ENCODE measurements around the gene COL21A1. TPM values are rescaled to one million over a fixed set of nuclear protein-coding genes. Genes with fewer than 3 reads are reported as not detected.

Gene COL21A1
- total and polyA plus RNA-seq, 2 of the 13 experiments (the other 11 are each of a cell fraction or from before 2014, with no cell fraction given), result 0.13 TPM; not detected in 1

DNA sequence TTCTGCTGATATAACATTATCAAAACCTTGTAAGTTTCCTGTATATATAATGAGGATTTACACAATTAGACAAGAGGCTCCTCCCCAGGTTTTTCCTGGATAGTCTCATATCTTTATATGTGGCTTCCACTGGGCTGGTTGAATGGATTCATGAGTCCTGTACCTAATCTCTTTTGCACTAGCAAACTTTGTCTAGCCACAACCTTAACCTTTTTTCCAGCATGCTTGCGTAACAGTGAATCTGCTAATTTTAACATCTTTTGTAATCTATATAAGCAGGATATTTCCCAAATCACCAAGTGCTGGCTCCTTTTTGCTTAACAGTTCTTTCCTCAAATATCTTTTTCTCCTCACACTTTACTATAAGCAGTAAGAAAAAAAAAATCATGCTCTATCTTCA lies 153.6 kb downstream of the COL21A1 start (continued):
- TF ChIP-seq ZNF354B (CRISPR knock-in tag; IDR thresholded peaks at IDR 0.05) (no peak), ARID2 (CRISPR knock-in tag; IDR thresholded peaks at IDR 0.05; ENCODE audit: borderline replicate concordance) (no peak), ZNF496 (CRISPR knock-in tag; IDR thresholded peaks at IDR 0.05; ENCODE audit: insufficient replicate concordance) (no peak)
- TF ChIP-seq, protein P1, sequence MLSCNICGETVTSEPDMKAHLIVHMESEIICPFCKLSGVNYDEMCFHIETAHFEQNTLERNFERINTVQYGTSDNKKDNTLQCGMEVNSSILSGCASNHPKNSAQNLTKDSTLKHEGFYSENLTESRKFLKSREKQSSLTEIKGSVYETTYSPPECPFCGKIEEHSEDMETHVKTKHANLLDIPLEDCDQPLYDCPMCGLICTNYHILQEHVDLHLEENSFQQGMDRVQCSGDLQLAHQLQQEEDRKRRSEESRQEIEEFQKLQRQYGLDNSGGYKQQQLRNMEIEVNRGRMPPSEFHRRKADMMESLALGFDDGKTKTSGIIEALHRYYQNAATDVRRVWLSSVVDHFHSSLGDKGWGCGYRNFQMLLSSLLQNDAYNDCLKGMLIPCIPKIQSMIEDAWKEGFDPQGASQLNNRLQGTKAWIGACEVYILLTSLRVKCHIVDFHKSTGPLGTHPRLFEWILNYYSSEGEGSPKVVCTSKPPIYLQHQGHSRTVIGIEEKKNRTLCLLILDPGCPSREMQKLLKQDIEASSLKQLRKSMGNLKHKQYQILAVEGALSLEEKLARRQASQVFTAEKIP (CRISPR knock-in tag; IDR thresholded peaks at IDR 0.05; ENCODE audit: borderline replicate concordance), result no peak

DNA sequence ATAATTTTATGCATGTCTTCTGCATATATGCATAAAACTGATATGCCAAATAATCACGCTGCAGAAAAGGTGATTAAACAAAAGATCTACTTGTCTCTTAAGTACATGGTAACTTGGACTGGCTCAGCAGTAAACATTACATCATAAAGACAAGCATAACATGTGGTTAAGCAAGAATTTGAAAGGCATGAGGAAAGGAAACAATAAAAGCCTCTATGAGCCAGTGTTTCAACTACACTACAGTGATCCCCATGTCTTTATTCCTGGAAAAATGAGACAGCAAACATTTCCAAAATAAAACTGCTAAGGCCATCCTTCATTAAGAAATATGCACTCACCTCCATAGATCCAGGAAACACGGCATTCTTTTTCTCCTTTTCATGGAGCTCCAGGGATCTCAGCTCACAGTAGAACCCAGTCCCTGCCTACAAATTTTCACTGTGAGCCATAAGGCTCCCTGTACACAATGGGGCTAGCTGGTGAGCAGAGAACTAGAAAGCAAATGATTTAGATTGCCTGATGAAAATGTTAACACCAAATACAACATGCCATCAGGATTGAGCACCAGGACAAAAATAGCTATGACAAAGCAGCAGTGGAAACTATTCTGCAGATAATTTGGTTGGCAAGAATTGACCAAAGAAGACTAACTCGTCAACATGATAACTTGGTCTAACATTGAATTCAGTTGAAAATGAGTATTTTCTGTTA lies 156.1 kb downstream of the COL21A1 start:
- H2AFZ ChIP-seq (ENCODE audit: low read length), result peak overlapping the region; percentile 45
- no peak for TF ChIP-seq MTA3 (CRISPR knock-in tag; IDR thresholded peaks at IDR 0.05)
- TF ChIP-seq SCMH1 (CRISPR knock-in tag; IDR thresholded peaks at IDR 0.05; ENCODE audit: borderline replicate concordance), result no peak
- TF ChIP-seq, protein P2, sequence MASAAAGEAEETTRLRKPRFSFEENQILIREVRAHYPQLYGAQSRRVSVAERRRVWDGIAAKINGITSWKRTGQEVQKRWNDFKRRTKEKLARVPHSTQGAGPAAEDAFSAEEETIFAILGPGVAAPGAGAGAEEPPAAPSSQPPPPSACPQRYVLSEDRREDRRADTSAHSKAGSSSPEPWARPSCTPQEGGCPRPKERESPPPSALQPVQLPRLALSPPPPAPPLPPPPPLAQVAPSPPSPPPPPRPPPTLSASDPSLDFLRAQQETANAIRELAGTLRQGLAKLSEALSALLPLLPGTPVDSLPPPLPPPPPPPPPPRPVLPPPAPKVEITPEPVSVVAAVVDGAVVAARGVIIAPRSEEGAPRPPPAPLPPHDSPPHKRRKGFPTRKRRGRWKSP (CRISPR knock-in tag; IDR thresholded peaks at IDR 0.05), result peak; percentile 52; the same call in 1 of the 2 replicates
- no peak for TF ChIP-seq ZNF720 (CRISPR knock-in tag; IDR thresholded peaks at IDR 0.05)
- TF ChIP-seq NKX3-1 (CRISPR knock-in tag; IDR thresholded peaks at IDR 0.05), result no peak
- peak; percentile 91 for TF ChIP-seq HMG20A (CRISPR knock-in tag; IDR thresholded peaks at IDR 0.05; ENCODE audit: borderline replicate concordance)
- TF ChIP-seq, protein P3, sequence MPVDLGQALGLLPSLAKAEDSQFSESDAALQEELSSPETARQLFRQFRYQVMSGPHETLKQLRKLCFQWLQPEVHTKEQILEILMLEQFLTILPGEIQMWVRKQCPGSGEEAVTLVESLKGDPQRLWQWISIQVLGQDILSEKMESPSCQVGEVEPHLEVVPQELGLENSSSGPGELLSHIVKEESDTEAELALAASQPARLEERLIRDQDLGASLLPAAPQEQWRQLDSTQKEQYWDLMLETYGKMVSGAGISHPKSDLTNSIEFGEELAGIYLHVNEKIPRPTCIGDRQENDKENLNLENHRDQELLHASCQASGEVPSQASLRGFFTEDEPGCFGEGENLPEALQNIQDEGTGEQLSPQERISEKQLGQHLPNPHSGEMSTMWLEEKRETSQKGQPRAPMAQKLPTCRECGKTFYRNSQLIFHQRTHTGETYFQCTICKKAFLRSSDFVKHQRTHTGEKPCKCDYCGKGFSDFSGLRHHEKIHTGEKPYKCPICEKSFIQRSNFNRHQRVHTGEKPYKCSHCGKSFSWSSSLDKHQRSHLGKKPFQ (CRISPR knock-in tag; IDR thresholded peaks at IDR 0.05; ENCODE audit: insufficient replicate concordance), result peak; percentile 30
- TF ChIP-seq SP5 (CRISPR knock-in tag; IDR thresholded peaks at IDR 0.05; ENCODE audit: borderline replicate concordance, low read depth), result no peak
- no peak for TF ChIP-seq NCOR1 (IDR thresholded peaks at IDR 0.05; ENCODE audit: borderline replicate concordance, low read length)
- TF ChIP-seq IKZF1 (IDR thresholded peaks at IDR 0.05), result no peak
- no peak for TF ChIP-seq ZNF460 (CRISPR knock-in tag; IDR thresholded peaks at IDR 0.05; ENCODE audit: borderline replicate concordance)
- TF ChIP-seq, protein P4, sequence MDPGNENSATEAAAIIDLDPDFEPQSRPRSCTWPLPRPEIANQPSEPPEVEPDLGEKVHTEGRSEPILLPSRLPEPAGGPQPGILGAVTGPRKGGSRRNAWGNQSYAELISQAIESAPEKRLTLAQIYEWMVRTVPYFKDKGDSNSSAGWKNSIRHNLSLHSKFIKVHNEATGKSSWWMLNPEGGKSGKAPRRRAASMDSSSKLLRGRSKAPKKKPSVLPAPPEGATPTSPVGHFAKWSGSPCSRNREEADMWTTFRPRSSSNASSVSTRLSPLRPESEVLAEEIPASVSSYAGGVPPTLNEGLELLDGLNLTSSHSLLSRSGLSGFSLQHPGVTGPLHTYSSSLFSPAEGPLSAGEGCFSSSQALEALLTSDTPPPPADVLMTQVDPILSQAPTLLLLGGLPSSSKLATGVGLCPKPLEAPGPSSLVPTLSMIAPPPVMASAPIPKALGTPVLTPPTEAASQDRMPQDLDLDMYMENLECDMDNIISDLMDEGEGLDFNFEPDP (CRISPR knock-in tag; conservative IDR thresholded peaks at IDR 0.05), result no peak
- no peak for TF ChIP-seq NR2C2 (CRISPR knock-in tag; IDR thresholded peaks at IDR 0.05; ENCODE audit: borderline replicate concordance)

More for the DNA sequence above, 156.1 kb downstream of the COL21A1 start:
- H3K27ac ChIP-seq (ENCODE audit: extremely low read length, insufficient read depth, low read length), result peak overlapping the region; percentile 29
- no peaks in the 10 kb centered on the region for H3K27me3 ChIP-seq (ENCODE audit: control insufficient read depth in 1 of 2, insufficient read depth in 2 of 2, low read length in 2 of 2)
- H3K9ac ChIP-seq (ENCODE audit: insufficient read depth, low read depth, low read length), result no peak overlapping the region
- H4K20me1 ChIP-seq (ENCODE audit: insufficient read depth, low read length), result no peaks in the 10 kb centered on the region
- WGBS (ENCODE audit: low lambda C conversion rate), result 31% methylated on average over 3 of the region's 3 CpGs
- no peaks in the 10 kb centered on the region for H3K36me3 ChIP-seq (replicated peaks in 1 of 2; ENCODE audit: control insufficient read depth in 1 of 2, insufficient read depth in 2 of 2, low read length in 2 of 2)
- CTCF ChIA-PET (ENCODE audit: low intra/inter-chr PET ratio, low total read pairs), result no interaction called here
- peak; percentile 79 for FAIRE-seq
- in situ Hi-C loops (cut with HindIII; ENCODE audit: extremely low pct_ligation_motif_present, low pct_unique_long_range_greater_than_20kb) (no loop called here), intact Hi-C loops (cut with micrococcal nuclease; ENCODE audit: unreplicated experiment) (loop anchor here (10.0 kb wide), 1 partner anchor 63 kb away; no protein-coding TSS in a partner anchor)
- peak; percentile 96 for ATAC-seq
- peak; percentile 91 for DNase-seq (ENCODE audit: low spot score)
- peak overlapping the region; percentile 51 for H3K4me2 ChIP-seq (ENCODE audit: low read depth, low read length)
- POLR2A ChIA-PET, result no interaction called here
- peaks cover 5% of the 10 kb centered on the region; the same call in 1 of the 2 replicates for H3K9me3 ChIP-seq (ENCODE audit: low read length)
- H3K4me3 ChIP-seq (replicated peaks in 1 of 3; ENCODE audit: insufficient read depth in 1 of 3, low read depth in 2 of 3, low read length in 3 of 3), result no peak overlapping the region
- no TSS peak for BruUV-seq (replicated peaks)
- H3K4me1 ChIP-seq (ENCODE audit: insufficient read depth, low read length), result peaks cover 13% of the 10 kb centered on the region
- no peaks in the 10 kb centered on the region for H3K79me2 ChIP-seq (ENCODE audit: insufficient read depth, low read length)

All from HepG2 (cell line).